Measurements from ENCODE around the gene NPL.

- TF ChIP-seq, protein P1, sequence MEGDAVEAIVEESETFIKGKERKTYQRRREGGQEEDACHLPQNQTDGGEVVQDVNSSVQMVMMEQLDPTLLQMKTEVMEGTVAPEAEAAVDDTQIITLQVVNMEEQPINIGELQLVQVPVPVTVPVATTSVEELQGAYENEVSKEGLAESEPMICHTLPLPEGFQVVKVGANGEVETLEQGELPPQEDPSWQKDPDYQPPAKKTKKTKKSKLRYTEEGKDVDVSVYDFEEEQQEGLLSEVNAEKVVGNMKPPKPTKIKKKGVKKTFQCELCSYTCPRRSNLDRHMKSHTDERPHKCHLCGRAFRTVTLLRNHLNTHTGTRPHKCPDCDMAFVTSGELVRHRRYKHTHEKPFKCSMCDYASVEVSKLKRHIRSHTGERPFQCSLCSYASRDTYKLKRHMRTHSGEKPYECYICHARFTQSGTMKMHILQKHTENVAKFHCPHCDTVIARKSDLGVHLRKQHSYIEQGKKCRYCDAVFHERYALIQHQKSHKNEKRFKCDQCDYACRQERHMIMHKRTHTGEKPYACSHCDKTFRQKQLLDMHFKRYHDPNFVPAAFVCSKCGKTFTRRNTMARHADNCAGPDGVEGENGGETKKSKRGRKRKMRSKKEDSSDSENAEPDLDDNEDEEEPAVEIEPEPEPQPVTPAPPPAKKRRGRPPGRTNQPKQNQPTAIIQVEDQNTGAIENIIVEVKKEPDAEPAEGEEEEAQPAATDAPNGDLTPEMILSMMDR (conservative IDR thresholded peaks at IDR 0.05): no peak
- no peak for TF ChIP-seq ZFX (IDR thresholded peaks at IDR 0.05)
These were observed 87.8 kb downstream of the NPL start for GRCh38 chr1:182877331-182877730.
